NCI-H1105 treated with DMSO at 0.1 percent for 48 hours (cell line): Measurements from ENCODE around the gene VWA2.
"Not testable (repeated sequence)": the region's sequence is repeated elsewhere in the genome, so short reads cannot be mapped to it uniquely, and the experiment has no call there.

Experiments used
- DNase-seq: peaks from one replicate; lab custom pipeline; 2025; lab: John Stamatoyannopoulos, UW

Gene VWA2

DNA sequence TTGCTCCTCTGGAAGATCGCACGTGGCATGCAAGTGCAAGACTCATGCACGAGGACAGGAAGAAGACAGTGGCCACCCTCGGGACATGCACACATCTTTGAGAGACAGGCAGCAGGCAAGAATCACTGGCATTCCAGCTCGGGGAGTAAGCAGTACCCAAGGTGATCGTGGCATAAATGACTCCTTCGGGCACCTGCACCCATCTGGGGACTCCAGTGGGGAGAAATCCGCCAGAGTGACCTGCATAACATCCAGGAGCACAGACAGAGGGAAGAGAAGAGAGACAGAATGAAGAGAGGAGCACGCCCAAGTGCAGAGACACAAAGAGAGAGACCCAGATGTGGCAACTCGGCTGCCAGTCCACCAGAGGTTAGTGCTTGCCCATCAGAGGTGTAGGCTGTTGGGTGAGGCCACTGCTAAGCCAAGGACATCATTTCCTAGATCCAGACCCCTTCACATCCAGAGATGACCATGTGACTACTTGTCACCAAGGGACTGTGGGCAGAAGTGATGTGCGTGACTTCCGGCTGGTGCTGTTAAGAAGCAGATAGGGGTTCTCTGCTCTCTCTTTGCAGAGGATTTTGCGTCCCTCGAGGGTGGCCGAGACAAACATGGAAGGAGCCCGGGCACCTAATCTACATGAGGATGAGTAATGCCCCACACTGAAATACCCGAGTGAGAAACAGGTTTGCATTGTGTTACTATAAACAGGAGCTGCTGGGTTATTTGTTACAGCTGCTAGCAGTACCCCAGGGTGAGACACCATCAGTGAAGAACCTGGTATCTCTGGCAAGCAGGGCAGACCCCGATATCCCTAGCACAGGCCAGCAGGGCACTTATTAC, 80.6 kb downstream of the VWA2 start:
- no peak for DNase-seq

DNA sequence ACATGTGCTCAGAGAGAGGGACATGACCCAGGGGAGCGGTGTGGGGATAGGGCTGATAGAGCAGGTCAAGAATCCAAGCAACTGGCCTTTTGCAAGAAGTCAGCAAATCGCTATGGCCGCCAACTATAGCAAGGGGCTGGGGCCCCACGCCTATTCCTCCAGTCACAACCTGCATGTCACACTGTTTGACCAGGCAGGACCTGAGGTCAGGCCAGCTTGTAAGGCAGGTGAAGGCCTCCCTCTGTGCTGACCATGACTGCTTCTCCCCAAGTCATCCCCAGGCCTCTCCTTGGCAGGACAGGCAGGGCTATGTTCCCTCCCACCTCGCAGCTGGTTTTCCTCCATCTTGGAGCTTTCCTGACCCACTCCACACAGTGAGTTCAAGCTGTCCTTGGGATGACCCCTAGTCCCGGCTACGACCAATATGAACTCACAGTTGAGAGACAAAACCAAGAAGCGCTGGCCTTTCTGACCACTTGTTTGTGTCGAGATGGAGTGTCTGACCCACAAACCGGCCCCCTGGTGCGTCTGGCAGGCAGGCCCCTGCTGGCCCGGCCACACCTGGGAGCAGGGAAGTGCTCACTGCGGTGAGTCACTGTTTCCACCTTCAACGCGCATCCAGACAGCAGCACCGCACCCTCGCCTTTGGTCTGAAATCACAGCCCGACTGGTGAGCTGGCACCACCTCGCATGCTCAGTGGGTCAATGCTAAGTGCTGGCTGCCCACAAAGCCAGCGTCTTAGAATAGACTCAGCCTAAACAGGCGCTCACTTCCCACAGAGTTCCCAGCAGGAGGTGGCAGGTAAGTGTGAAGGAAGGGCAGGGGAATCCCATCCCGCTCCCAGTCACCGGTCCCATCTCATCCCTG, 81.4 kb downstream of the VWA2 start:
- DNase-seq: no peak

DNA sequence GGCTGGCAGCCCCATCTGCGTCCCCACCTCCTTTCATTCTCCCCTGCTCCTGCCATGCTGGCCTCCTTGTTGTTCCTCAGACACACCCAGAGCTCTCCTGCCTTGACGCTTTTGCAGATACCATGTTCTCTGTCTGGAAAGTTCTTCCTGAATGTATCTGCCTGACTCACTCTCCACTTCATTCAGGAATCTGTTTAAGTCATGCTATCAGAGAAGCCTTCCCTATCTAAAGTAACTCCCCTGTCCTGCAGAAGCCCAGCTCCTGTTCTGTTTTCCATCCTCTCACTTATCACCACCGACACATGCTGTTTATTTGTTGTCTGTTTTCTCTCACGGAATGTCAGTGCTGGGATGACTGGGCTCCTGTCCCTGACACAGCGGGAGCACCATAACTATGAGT, 83.3 kb downstream of the VWA2 start:
- no peak for DNase-seq

- DNase-seq: no peak
Observed at GRCh38 chr10:114323023-114323422, 84.0 kb downstream of the VWA2 start.

GRCh38 chr10:114326795-114327194, 87.7 kb downstream of the VWA2 start:
- DNase-seq: no peak

DNA sequence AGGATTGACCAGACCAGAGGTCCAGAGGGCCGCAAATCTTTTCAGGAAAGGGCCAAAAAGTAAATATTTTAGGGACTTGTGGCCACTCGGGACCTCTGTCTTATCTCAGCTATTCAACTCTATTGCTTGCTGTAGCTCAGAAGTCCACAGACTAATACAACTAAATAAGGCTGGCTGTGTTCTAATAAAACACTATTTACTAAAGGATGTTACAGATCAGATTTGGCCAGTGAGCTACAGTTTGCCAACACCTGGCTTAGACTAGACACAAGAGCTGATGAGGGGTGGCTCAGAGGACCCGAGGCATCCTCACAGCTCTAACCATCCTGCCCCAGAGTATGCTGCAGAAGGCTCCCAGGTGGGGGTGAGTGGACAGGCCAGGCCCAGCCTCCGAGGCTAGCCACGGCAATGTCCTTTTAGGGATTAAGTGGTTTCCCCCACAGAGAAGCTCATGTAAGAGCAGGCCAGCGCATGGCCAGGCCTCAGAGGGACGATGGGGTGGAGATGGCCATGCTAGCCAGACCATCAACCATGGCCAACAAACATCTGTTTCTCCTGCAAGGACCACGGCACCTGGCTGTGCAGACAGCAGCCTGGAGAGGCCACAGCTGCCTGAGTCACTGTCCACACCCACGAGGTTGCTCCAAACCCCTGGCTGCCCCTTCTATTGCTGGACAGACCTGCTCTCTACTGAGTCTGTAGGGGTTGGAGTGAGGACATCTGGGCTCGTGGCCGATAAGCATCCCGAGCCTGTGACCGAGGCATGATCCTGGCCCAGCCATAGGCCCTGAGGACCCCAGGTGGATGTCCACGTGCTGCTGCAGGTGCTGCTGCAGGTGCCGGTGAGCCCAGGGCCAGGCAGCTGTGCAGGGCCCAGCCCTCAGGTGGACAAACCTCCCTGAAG, 88.7 kb downstream of the VWA2 start:
- DNase-seq: no peak

GRCh38 chr10:114328441-114328812, 89.4 kb downstream of the VWA2 start:
- no peak for DNase-seq

GRCh38 chr10:114328874-114329273, 89.8 kb downstream of the VWA2 start:
- no peak for DNase-seq

DNA sequence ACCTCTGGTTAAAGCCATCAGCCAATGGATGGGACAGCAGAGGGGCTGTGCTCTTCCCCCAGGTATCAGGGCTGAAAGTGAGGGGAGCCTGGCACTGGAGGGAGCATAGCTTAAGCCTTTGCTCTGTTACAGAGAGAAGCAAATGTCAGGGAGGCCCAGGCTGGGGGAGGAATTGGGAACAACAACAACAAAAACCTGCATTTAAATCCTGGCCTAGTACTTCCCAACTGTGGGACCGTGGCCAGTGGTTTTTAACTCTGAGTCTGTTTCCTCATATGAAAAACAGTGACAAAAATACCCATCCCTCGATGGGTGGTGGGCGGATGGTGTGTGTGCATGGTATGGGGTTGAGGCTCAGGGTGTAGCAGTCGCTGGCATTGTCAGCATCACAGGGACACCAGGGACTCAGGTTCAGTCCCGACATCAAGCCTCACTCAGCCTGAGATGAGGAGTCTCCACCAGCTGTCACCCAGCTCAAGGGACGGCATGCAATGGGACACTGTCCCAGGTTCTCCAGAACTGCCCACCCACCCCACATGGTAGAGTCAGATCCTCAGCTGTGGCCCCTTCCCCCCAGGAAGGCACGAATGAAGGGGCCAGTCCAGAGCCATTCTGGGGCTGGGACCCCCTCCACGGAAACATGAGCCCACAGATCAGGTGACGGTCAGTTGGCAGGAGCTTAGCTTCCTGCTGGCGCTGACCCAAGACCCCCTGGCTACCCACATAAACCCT, 90.7 kb downstream of the VWA2 start:
- no peak for DNase-seq

DNA sequence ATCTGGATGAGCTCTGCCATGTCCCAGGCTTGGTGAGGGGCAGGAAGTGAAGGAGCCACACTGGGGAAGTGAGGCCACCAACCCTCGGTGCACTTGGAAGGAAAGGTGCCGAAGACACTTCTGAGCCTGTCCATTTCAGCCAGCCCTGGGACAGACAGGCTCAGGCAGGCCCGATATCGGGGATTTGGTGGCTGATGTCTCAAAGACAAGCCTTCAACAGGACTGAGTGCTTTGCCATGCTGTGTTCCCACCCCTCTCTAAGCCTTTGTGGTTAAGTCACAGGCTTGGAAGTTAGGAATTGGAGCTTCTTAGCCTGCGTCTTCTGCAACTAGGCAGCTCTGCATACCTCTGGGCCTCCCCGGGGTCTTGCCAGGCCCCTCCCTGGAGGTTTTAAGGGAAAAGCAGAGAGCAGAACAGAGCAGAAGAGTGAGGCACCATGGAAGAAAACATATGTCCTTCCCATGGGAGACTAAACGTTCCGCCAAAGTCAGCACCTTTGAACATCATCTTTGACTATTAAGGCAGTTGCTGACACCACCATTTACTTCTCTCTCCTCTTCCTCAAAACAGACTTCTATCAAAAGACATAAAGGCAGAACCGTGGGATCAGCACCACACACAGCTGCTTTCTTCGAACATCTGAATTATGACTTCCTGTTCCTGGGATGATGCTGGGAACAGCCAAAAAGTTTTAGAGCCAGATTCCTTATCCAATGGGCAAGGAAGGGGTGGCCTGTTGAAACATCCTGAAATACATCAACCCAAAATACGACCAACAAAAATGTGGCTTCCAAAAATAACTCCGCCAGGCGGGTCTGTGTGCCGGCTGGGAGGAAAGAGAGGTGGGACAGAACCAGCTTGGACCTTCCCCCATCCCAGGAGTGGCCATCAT, 93.5 kb downstream of the VWA2 start:
- no peak for DNase-seq

GRCh38 chr10:114333441-114333840, 94.4 kb downstream of the VWA2 start:
- not testable (repeated sequence) for DNase-seq

- DNase-seq: no peak
Observed at GRCh38 chr10:114334301-114334700, 95.2 kb downstream of the VWA2 start.

GRCh38 chr10:114335614-114336013, 96.6 kb downstream of the VWA2 start:
- DNase-seq: no peak

GRCh38 chr10:114336823-114337509, 97.9 kb downstream of the VWA2 start:
- no peak for DNase-seq

- DNase-seq: no peak
Observed at GRCh38 chr10:114337510-114338462, 98.7 kb downstream of the VWA2 start.

DNA sequence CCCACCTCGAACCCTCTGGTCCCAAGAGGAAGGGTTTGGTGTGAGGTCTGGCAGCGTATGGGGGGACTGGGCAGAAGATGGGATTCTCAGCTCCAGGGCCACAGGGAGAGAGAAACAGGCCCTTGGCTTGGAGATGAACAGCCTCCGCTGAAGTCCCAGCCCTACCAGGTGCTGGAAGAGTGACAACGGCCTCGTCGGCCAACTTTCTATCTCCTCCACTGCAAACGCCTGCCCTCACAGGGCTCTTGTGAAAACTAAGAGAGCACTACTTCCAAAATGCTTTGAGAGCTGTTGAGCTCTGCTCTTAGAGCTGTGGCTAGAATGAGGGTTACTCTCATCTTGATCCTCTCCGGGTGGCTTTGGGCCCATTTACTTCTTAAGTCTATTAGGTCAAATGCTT, 101.8 kb downstream of the VWA2 start:
- no peak for DNase-seq
